NK-92 (cell line): Measurements from ENCODE around the gene RPL37.
A peak's percentile ranks its signal among the peaks of the same experiment; 100 is the strongest.
"Not testable (repeated sequence)": the region's sequence is repeated elsewhere in the genome, so short reads cannot be mapped to it uniquely, and the experiment has no call there.

Experiments used
- DNase-seq: peaks from one replicate; lab custom pipeline; 2025; ENCODE audit not compliant: unreplicated experiment; lab: John Stamatoyannopoulos, UW

Gene RPL37

GRCh38 chr5:40797273-40798011 is 37.6 kb downstream of the RPL37 start:
- peak; percentile 8 for DNase-seq

GRCh38 chr5:40796487-40796889 is 38.5 kb downstream of the RPL37 start:
- DNase-seq: no peak

- not testable (repeated sequence) for DNase-seq
Measured at GRCh38 chr5:40794877-40795276, 40.1 kb downstream of the RPL37 start.

- not testable (repeated sequence) for DNase-seq
Measured at GRCh38 chr5:40794340-40794739, 40.7 kb downstream of the RPL37 start.

- not testable (repeated sequence) for DNase-seq
Measured at GRCh38 chr5:40792691-40793090, 42.3 kb downstream of the RPL37 start.

- DNase-seq: no peak
Measured at GRCh38 chr5:40791715-40792139, 43.3 kb downstream of the RPL37 start.

- DNase-seq: no peak
Measured at GRCh38 chr5:40790947-40791593, 44.0 kb downstream of the RPL37 start.

- not testable (repeated sequence) for DNase-seq
Measured at GRCh38 chr5:40788941-40789340, 46.1 kb downstream of the RPL37 start.

GRCh38 chr5:40787986-40788385 is 47.0 kb downstream of the RPL37 start:
- no peak for DNase-seq

- DNase-seq: not testable (repeated sequence)
Measured at GRCh38 chr5:40786664-40787063, 48.4 kb downstream of the RPL37 start.

- DNase-seq: no peak
Measured at GRCh38 chr5:40784916-40785315, 50.1 kb downstream of the RPL37 start.

GRCh38 chr5:40784027-40784653 is 50.9 kb downstream of the RPL37 start:
- no peak for DNase-seq

GRCh38 chr5:40781843-40782409 is 53.1 kb downstream of the RPL37 start:
- DNase-seq: no peak

GRCh38 chr5:40780858-40781257 is 54.2 kb downstream of the RPL37 start:
- no peak for DNase-seq

- DNase-seq: no peak
Measured at GRCh38 chr5:40780199-40780598, 54.8 kb downstream of the RPL37 start.

GRCh38 chr5:40779561-40779960 is 55.5 kb downstream of the RPL37 start:
- no peak for DNase-seq

GRCh38 chr5:40778133-40778532 is 56.9 kb downstream of the RPL37 start:
- DNase-seq: no peak

GRCh38 chr5:40776658-40776977 is 58.4 kb downstream of the RPL37 start:
- DNase-seq: no peak

- no peak for DNase-seq
Measured at GRCh38 chr5:40775846-40776657, 59.0 kb downstream of the RPL37 start.
